IPS DF 4.7 (cell line): ENCODE data around the gene POP7.

Experiments used
- DNase-seq: peaks from one replicate; pipeline ENCODE4 v3.0.0-alpha.2; 2013; ENCODE audit warnings: low spot score; ENCODE audit errors: extremely low read depth

The POP7 gene

DNA sequence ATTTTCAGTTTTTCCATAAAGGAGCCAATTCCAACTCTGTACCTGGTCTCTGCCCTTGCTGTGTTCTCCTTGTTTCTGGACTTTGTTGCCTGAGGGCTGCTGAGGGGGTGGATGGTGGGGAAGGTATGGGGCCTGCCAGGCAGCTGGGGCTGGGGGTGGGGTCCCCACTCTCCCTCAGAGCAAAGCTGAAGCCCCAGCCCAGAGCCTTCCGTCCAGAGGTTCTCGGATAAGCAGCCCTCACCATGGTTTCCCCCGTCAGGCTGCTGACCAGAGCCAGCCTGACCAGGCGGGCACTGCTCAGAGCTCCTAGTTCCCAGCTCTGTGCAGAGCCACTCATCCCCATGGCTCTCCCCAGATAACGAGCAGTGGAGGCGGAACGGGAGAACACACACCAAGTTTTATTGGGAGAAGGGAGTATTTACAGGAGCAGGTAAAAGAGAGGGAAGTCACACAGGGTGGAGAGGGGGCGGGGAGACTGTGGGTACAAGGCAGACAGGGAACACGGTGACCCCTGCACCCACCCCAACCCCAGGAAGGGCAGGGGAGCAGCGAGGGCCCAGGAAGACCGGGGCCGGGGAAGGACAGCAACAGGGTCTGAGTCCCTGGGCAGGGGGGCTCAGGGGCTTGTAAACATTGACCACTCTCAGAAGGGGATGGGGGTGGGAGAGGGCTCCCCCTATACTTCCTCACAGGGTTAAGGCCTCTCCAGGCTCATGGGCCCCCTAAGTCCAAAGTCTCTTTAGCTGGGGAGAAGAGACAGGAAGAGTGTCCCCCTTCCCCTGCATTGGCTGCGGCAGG, 26.6 kb upstream of the POP7 start:
- no peak for DNase-seq

DNA sequence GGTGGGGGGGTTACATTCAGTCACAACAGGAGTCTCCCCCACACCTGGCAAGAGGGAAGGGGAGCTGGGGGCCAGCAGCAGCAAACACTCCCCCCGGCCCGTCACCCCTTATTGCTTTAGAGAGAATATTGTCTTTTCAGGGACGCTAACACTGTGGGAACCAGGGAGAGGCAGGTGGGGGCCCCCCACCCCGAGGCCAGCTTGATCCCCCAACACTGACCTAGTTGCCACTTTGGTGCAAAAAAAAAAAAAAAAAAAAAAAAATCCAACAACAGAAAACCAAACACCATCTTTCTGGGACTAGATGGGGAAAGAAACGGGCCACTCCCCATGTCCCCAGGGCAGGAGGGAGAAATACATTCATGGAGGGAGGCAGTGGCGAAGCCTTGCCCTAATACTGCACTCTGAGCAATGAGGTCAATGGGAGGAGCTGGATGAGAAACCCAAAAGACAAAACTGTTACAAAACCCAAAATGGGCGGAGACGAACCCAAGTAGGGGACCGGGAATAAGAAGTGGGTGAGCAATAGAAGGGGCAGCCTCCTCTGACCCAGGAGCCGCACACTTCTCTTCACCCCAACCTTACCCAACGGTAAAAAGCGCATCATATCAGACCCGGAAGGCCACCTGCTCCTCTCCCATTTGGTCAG, 25.9 kb upstream of the POP7 start:
- no peak for DNase-seq

DNA sequence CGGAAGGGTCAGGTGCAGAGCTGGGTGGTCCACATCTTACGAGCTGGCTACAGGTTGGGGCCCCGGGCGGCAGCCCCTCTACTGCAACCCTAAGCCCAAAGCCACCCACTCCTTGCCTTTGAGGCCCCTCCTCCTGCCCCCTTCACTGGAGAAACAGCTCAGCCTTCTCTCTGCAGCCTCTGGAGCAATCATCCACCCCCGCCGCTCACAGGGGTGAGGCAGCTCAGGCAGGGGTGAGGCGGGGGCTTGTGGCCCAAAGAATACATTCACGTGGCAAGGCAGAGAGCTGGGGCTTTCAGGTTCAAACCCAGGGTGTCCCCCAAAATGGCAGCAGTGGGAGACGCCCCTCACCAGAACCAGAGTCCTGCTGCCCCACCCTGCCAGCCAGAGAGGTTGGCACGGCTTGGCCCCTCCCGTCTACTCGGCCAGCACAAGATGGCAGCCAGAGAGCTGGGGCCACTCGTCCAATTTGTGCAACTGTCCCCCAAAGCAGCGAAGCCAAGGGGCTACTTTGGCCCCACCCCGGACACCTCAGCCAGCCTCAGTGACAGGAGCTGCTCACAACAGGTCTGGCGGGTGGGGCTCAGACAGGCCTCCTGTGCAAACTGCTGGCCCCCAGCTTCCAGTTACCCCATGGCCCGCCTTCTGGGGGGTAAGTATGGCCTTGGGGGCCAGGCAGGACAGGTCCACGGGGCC, 25.2 kb upstream of the POP7 start:
- no peak for DNase-seq

DNA sequence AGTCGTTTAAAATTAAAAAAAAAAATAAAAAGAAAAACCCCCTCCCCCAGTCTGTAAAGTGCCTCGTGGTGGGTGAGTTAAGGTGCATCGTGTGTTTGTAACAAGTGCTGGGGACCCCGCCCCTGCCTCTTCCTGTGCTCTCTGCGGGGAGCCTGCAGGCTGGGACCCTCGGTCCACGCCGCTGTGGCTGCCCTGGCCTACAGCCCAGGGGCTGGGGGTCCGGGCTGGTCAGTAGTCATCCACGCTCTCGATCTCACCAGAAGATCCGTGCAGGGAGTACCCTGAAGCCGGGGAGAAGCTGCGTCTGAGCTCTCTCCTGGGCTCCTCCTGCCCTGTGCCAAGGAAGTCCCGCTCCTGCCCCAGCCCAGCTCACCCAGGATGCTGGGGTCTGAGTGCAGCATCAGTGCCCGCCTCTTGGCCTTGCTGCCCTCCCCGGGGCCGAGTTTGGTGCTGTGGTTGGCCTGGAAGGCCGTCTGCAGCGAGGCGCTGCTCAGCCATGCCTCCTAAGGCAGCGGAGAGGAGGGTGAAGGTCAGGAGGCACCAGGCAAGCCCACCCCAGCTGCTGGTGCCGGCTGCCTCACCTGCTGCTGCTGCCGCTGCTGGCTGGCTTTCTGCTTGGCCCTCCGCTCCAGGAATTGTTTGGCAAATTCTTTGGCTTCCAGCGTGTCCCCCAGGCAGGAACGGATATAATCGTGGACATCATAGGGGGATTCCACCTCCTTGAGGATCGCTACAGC, 24.3 kb upstream of the POP7 start:
- no peak for DNase-seq

DNA sequence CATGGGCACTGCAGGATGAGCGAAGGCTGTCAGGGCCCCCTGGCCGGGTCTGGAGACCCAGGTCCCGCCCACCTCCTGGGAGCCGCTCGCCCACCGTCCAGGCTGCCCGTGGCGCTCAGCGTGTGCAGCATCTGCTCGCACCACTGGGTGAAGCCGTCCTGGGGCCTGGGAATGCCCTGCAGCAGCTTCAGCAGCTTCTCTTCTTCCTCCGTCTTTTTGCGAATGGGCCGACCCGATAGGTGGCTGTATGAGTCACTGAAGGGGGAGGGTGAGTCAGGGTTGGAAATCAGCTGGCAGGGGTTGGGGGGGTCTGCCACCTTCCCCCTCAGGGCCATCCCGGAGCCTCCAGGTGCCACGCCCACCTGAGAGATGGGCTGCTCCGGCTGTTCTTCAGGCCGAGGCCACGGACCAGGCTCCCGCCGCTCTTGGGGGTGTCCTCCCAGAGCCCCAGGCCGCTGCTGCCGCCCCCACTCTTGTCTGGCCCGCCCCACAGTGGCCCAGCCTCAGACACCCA, 23.6 kb upstream of the POP7 start:
- no peak for DNase-seq

DNA sequence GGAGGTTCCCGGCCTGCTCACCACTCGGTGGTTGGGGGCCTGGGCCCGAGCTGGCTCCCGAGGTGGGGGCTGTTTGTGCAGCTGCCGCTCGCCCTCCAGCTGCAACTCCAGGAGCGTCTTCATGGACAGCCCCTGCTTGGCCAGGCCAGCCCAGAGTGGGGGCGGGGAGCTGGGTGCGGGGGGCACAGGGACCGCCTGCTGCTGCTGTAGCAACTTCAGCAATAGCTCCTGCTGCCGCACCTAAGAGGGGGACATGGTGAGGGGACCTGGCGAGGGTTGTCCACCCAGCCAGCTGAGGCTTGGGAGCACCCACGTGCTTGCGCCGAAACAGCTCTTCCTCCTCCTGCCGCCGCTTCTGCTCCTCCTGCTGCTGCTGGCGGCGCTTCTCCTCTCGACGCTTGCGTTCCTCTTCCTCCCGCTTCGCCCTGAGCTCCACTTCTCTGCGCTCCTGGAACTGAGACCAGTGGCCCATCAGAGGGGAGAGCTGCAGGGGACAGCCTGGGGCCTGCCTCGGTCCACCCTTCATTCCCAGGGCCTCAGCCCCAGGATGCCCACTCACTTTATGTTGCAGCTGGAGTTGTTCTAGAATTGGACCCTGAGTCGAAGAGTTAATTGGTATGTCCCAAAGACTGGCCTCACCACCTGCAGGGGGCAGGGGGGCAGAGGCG, 22.8 kb upstream of the POP7 start:
- no peak for DNase-seq

DNA sequence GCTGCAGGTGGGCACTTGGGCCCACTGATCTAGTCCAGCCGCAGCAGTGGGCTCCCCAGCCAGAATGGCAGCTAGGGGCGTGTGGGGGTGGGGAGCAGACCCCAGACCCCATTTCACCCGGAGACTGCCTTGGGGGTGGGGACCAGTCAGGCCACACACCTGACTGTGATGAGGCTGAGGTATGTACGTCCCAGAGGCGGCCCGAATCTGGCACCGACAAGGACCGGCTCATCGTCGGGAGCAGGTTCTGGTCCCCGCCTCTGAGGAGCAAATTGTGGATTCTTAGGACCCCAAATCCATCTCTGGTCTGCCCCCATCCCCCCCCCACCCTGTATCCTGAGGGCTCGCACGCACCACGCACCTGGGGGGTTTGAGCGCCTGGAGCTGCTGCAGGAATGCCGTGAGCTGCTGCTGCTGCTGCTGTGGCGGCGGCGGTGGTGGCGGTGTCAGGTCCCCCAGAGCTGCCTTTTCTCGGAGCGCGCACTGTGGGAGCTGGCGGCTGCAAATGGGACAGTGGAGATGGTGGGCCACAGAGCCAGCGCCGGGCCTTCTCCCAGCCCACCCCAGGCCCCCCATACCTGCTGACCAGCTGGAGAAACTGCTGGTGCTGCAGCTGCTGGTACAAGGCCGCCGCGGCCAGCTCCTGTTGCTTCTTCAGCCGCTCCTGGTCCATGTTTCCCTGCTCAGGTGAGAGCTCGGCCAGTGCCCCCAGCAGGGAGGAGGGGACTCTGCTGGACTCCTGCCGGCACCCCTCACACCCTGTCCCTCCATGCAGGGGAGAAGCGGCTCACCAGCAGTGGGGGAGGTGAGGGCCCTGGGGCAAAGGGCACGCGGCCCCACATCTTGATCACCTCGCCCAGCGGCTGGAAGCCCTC, 22.0 kb upstream of the POP7 start:
- DNase-seq, result no peak

DNA sequence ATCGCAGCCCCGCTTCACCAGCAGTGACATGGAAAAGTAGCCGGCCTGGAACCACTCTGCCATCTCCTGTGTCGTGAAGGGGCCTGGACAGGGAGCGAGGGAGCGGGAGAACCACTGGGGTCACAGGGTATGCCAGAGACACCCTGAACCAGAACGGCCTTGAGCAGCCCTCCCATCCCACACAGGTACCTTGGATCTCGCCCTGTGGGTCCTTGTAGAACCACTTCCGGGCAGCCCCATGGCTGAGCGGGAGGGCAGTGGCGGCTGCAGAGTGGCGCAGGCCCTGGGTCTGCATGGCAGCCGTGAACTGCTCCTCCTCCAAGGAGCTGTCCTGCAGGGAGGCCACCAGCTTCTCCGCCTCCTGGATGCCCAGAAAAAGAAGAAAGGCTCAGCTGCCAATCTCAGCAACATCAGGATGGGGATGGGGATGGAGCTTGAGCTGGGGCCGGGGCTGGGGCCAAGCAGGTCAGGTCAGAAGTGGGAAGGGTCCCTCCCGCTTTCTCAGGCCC, 21.3 kb upstream of the POP7 start:
- DNase-seq, result no peak

DNA sequence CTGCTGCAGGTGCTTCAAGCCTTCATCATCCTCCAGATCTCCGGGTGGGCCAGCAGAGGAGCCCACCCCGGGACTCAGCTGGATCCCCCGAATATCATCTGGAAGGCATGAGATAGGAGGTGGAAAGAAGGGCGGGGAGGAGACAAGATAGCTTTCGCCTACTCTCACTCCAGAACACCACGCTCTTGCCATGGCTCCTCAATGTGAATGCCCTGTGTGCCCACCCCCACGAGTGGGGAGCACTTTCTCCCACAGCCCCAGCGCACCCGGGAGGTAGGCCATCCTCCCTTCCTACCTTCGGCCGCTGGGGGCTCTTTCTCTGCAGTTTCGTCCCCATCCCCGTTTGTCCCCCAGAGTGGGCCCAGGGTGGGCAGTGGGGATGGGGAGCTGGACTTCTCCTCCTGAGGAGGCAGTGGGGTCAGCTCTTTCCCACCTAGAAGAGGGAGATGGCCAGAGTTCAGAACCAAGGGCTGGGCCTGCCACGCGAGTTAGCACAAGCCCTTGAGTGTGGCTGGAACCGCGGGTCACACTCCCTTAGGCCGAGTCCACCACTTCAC, 20.8 kb upstream of the POP7 start:
- DNase-seq, result no peak

DNA sequence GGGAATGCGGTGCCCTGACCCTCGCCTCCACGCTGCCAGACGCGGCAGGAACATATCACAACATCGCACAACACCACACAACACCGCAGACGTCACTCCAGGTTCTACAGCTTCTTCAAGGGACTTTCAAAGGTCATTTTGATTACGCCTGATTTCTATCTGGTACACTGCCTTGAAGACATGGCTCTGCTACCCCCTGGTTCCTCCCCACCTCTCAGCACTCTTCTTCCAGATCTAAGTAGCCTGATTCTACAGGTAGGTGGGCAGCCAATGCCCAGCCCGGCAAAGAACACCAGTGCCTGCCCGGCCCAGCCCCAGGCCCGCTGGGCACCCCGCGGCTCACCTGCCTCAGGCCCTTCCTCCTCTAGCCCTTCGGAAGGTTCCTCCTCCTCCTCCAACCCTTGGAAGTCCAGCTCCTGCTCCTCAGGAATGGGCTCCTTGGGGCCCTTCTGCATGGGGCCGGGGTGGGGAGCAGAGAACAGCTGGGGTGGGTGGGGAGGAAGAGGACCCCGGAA, 20.2 kb upstream of the POP7 start:
- no peak for DNase-seq

DNA sequence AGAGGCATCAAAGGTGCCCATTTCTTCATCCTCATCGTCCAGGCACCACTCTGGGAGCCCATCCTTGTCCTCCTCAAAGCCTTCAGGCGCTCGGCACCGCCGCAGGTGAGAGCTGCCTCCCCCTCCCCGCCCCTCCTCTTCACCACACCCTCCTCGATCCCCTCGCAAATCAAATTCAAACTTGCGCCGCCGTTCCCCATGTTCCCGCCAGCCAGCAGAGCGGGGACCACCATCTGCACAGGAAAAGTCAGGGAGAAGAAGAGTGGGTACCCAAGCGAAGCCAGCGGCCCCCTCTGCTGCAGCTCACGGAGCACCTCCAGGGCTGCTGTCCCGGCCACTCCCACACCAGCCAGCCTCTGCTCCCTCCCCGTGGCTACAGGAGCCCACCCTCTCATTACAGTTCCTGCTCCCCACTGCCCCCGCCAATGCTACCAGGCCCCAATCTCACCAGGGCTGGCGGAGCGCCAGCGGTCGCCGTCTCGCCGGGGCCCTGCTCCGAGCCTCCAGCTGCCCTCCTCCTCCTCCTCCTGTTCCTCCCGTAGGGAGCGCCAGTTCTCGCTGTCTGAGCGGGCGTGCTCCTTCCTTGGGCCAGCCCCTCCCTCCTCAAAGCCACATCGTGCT, 19.6 kb upstream of the POP7 start:
- no peak for DNase-seq

DNA sequence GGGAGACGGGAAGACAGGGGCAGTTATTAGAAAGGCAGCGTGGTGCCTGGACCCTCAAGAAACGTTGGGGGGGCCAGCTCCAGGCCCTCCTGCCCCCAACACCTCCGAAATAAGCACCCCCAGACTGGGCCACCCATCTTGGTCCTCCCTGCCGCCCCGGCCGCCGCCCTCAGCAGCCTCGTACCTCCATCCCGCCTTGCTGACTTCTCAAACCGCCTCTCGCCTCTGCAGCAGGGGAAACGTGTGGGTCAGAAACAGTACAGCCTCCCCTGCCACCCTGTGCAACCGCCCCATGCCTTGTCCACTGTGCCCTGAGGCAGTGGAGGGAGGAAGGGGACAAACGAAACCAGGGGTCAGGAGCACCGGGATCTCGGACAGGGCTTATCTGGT, 19.1 kb upstream of the POP7 start:
- no peak for DNase-seq

DNA sequence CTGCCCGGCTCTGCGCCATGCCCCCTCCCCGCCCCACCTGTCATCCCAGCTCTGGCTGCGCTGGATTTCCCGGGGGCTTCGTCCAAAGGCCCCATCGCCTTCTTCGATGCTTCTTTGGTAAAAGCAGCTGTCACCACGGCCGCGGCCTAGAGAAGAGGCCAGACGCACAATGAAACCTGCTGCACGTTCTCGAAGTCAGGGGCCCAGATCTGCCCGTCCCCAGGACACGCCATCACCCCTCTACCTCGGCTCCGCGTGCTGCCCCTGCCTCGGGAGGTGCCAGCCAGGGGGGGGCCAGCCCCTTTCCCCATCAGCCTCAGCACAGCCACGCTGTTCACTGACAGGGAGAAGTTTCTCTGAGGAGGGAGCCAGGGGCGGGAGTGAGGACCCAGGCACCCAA, 18.7 kb upstream of the POP7 start:
- no peak for DNase-seq

DNA sequence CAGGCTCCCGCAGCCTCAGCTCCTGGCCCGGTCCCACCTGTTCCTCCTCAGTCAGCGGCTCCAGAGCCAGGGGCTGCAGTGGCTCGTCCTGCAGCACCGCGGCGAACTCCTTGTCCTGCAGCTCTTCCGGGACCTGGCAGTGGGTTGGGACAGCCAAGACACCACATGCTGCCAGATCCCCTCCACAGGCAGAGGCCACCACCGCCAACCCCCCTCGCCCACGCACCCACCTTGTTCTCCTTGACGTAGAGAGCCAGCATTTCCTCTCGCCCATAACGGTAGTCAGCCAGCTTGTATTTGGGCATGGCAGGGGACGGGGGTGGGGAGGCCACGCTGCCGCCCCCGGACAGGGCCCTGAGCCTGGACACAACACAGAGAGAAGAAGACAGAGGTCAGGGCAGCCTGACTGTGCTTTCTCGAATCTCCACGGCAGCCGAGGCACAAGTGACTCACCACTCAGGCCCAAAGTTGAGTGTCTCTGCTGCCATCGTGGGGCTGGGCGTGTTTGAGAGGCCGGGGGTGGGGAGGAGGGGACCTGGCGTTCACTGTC, 18.1 kb upstream of the POP7 start:
- DNase-seq, result no peak

DNA sequence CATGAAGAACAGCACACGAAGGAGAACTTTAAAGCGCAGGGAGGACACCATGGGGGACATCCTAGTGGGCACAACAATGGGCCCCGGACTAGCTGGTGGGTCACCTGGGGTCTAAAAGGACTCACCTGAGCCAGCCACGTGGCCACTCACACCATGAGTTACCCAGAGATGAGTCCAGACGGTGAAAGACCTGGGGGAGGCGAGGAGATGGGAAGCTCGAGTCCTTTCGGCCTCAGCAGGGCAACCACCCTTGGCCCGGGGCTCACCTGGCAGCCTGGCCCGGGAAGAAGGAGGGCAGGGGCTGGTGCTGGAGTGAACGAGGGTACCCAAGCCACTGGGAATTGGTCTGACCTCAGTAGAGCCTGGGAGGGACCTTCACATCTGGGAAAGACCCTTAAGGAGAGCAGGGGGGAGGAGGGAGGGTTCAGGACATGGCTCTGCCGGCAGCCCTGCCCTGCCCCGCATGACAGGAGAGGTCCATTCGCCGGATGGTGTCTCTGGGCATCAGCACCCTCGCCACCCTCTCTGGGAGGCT, 17.5 kb upstream of the POP7 start:
- DNase-seq, result no peak

DNA sequence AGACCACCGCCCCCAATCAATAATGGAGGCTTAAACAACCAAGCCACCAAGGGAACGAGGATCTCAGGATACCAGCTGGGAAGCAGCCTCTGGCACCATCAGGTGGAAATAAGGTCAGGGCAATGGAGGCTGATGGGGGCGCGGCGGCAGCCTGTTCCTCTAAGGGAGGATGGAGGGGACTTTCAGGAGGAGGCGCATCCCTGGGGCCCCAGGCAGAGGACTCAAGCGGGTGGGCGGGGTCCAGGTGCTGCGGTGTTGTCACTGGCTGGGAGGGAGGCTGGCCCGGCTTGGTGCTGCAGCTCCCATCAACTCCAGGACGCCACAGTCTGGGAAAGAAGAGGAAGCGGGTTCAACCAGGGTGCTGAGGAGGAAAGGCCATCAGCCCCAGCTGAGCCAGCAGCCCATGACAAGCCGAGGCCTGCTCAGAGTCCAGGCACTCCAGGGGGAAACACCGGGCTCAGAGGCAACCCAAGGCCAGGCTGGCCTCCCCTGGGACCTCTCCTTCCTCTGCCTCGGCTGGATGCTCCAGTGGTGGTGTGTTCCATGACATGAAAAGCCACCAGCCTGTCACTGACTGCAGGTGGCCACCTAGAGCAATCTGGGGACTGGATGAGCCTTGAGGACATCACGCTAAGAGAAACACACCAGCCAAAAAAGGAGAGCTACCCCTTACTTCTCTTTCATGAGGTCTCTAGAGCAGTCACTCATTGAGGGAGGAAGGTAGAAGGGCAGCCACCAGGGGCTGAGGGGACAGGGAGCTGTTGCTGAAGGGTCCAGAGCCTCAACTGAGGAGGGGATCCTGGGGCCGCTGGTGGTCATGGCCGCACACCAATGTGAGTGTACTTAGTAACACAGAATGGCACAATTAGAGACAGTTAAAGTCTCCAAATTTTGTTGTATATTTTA, 16.4 kb upstream of the POP7 start:
- no peak for DNase-seq
